Caco-2 (cell line): ENCODE measurements around the gene CXADR. TPM values are rescaled to one million over a fixed set of nuclear protein-coding genes. Genes with fewer than 3 reads are reported as not detected.

Source experiments
- BruUV-seq: library from RNA; stranded (reverse); fragments of 400-500 nt; replicated peaks from 2 replicates; lab custom pipeline; 2021; lab: Mats Ljungman, UMichigan
- CTCF ChIA-PET: fragments of 300-600 bp; sonication (Branson Sonifier 250); formaldehyde crosslinking; loops from one replicate; lab custom pipeline; 2022; ENCODE audit warnings: antibody characterized with exemption; lab: Charles Lee
- POLR2A ChIA-PET: fragments of 300-600 bp; sonication (Branson Sonifier 250); formaldehyde crosslinking; loops from one replicate; lab custom pipeline; 2022; ENCODE audit warnings: antibody characterized with exemption; lab: Charles Lee
- DNase-seq, 2 experiments: peaks; one replicate each; pipeline versions ENCODE4 v3.0.0 to v3.0.0-alpha.2; 2020 to 2022
- H3K27me3 ChIP-seq: replicated peaks from 2 replicates; pipeline ENCODE4 v1.6.0; 2011; ENCODE audit warnings: low read length; ENCODE audit not compliant: control insufficient read depth, insufficient read depth
- H3K36me3 ChIP-seq: 2 replicates; pipeline ENCODE4 v1.5.1; 2011; ENCODE audit warnings: low read length; ENCODE audit not compliant: control insufficient read depth, insufficient read depth
- H3K4me1 ChIP-seq: fragments of 250-450 bp; sonication (Bioruptor Pico); 2 replicates; pipeline ENCODE4 v1.5.1; 2020; ENCODE audit warnings: mild to moderate bottlenecking
- H3K4me3 ChIP-seq: 2 replicates; pipeline ENCODE4 v1.5.1; 2011; ENCODE audit warnings: low read depth, mild to moderate bottlenecking, control low read depth, low read length
- H3K9me3 ChIP-seq: fragments of 250-450 bp; sonication (Bioruptor Pico); 2 replicates; pipeline ENCODE4 v1.5.1; 2020; ENCODE audit warnings: mild to moderate bottlenecking, moderate library complexity
- H3K27ac Mint-ChIP-seq: one replicate; pipeline ENCODE4 v1.8.0; 2022; ENCODE audit warnings: mixed read lengths; ENCODE audit not compliant: unreplicated experiment
- H3K27me3 Mint-ChIP-seq: one replicate; pipeline ENCODE4 v1.8.0; 2022; ENCODE audit warnings: mixed read lengths; ENCODE audit not compliant: insufficient read depth, unreplicated experiment
- H3K36me3 Mint-ChIP-seq: one replicate; pipeline ENCODE4 v1.8.0; 2022; ENCODE audit warnings: mild to moderate bottlenecking, mixed read lengths; ENCODE audit not compliant: insufficient read depth, unreplicated experiment
- H3K4me1 Mint-ChIP-seq: one replicate; pipeline ENCODE4 v1.8.0; 2022; ENCODE audit warnings: low read depth, mixed read lengths; ENCODE audit not compliant: unreplicated experiment
- H3K4me3 Mint-ChIP-seq: one replicate; pipeline ENCODE4 v1.8.0; 2022; ENCODE audit warnings: mild to moderate bottlenecking, moderate library complexity, mixed read lengths; ENCODE audit not compliant: unreplicated experiment
- H3K9me3 Mint-ChIP-seq: one replicate; pipeline ENCODE4 v1.8.0; 2022; ENCODE audit warnings: mixed read lengths; ENCODE audit not compliant: unreplicated experiment
- intact Hi-C: fragments of 100-400 bp; cut with micrococcal nuclease; formaldehyde crosslinking; loops from one replicate; pipeline ENCODE4 v1.10.0; 2022; ENCODE audit not compliant: unreplicated experiment
- total RNA-seq: library from RNA; stranded (reverse); gene quantifications from 2 replicates; pipeline ENCODE4 v1.2.3, GENCODE V29; 2022
- TF ChIP-seq, protein P1 (sequence below), 2 experiments: fragments of 200-600 bp in 1 of 2; IDR thresholded peaks; 1 replicate in 1 of 2; 2 replicates in 1 of 2; pipeline versions ENCODE4 v1.5.1 to v1.8.0; 2011 to 2022; ENCODE audit warnings: antibody characterized with exemption in 1 of 2, control low read depth in 1 of 2, inconsistent platforms in 1 of 2, low read depth in 1 of 2, low read length in 1 of 2, mild to moderate bottlenecking in 1 of 2, moderate library complexity in 1 of 2; ENCODE audit not compliant: insufficient read depth in 1 of 2, severe bottlenecking in 1 of 2, unreplicated experiment in 1 of 2

CXADR gene
- total RNA-seq, 1 experiment from 2014 or later = 102 TPM

DNA sequence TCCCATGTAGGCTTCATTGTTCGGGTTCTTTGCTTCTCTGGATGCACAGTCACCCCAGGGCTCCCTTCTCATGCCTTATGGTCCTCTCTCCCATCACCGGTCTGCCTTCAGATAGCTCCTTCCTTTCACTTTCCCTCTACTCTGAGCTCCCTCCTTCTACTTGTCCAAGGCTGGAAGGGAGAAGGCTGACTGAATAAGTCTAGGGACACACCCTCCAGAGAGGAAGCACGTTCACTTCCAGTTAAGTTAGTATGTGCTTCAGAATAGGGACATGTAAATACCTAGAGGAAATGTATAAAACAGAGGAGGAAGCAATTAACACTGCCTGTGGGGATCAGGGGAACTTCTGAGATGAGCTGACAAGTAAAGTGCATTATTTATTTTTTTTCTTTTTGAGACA, 23.5 kb downstream of the CXADR start:
- Mint-ChIP-seq H3K9me3 (peaks cover 4% of the 10 kb centered on the region), H3K27ac (peak overlapping the region; percentile 66), H3K27me3 (no peaks in the 10 kb centered on the region), H3K36me3 (peaks cover 62% of the 10 kb centered on the region), H3K4me3 (peak overlapping the region; percentile 20), H3K4me1 (peaks cover 73% of the 10 kb centered on the region)
- H3K36me3 ChIP-seq = no peaks in the 10 kb centered on the region
- no peak for DNase-seq
- no peaks in the 10 kb centered on the region for H3K9me3 ChIP-seq
- TF ChIP-seq, protein P1, sequence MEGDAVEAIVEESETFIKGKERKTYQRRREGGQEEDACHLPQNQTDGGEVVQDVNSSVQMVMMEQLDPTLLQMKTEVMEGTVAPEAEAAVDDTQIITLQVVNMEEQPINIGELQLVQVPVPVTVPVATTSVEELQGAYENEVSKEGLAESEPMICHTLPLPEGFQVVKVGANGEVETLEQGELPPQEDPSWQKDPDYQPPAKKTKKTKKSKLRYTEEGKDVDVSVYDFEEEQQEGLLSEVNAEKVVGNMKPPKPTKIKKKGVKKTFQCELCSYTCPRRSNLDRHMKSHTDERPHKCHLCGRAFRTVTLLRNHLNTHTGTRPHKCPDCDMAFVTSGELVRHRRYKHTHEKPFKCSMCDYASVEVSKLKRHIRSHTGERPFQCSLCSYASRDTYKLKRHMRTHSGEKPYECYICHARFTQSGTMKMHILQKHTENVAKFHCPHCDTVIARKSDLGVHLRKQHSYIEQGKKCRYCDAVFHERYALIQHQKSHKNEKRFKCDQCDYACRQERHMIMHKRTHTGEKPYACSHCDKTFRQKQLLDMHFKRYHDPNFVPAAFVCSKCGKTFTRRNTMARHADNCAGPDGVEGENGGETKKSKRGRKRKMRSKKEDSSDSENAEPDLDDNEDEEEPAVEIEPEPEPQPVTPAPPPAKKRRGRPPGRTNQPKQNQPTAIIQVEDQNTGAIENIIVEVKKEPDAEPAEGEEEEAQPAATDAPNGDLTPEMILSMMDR (IDR thresholded peaks at IDR 0.05; ENCODE audit: insufficient read depth in 1 of 2, low read depth in 1 of 2, low read length in 1 of 2, severe bottlenecking in 1 of 2, unreplicated experiment in 1 of 2) = no peak
- intact Hi-C loops = no loop called here
- ChIA-PET POLR2A (no interaction called here), CTCF (interaction anchor here (0.9 to 1.0 kb wide), 2 partner anchors 18 to 149 kb away, joined by 3 read pairs; no protein-coding TSS in a partner anchor)
- H3K4me3 ChIP-seq = no peak overlapping the region
- no peaks in the 10 kb centered on the region for H3K27me3 ChIP-seq
- BruUV-seq = no TSS peak
- H3K4me1 ChIP-seq = peaks cover 40% of the 10 kb centered on the region

DNA sequence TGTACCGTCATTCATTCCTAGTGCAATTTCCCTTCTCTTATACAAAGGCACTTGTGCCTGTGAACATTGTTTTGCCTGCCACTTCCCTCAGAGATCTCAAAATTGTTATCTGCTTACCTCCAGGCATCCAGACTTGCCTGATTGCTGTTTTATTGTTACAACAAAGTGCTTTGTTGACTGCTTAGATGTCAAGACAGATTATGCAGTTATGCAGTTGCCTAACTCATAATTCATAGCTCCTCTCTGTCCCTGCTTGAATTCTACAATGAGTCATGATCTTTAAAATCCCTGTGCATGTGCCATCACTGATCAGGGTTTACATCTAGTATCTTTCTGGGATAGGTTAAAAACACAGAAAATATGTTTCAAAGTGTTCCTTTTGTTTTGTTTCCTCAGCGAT, 24.5 kb downstream of the CXADR start:
- no peaks in the 10 kb centered on the region for H3K27me3 Mint-ChIP-seq
- peaks cover 60% of the 10 kb centered on the region for H3K36me3 Mint-ChIP-seq
- peaks cover 9% of the 10 kb centered on the region for H3K9me3 Mint-ChIP-seq
- Histone ChIP-seq H3K4me1 (peaks cover 48% of the 10 kb centered on the region), H3K9me3 (no peaks in the 10 kb centered on the region), H3K27me3 (no peaks in the 10 kb centered on the region), H3K36me3 (no peaks in the 10 kb centered on the region), H3K4me3 (no peak overlapping the region)
- CTCF ChIA-PET = interaction anchor here (0.7 to 0.9 kb wide), 2 partner anchors 17 kb away, joined by 3 read pairs; no protein-coding TSS in a partner anchor
- POLR2A ChIA-PET = interaction anchor here (0.5 kb wide), 1 partner anchor 85 kb away, joined by 3 read pairs; no protein-coding TSS in a partner anchor
- TF ChIP-seq, protein P1 (IDR thresholded peaks at IDR 0.05; ENCODE audit: insufficient read depth in 1 of 2, low read depth in 1 of 2, low read length in 1 of 2, severe bottlenecking in 1 of 2, unreplicated experiment in 1 of 2) = no peak
- BruUV-seq = no TSS peak
- H3K27ac Mint-ChIP-seq = peak overlapping the region; percentile 66
- DNase-seq = peak in 1 of 2 experiments; percentile 45
- intact Hi-C loops = loop anchor here (1.0 kb wide), 1 partner anchor 10 kb away; no protein-coding TSS in a partner anchor
- H3K4me1 Mint-ChIP-seq = peaks cover 75% of the 10 kb centered on the region
- H3K4me3 Mint-ChIP-seq = peak overlapping the region; percentile 38

DNA sequence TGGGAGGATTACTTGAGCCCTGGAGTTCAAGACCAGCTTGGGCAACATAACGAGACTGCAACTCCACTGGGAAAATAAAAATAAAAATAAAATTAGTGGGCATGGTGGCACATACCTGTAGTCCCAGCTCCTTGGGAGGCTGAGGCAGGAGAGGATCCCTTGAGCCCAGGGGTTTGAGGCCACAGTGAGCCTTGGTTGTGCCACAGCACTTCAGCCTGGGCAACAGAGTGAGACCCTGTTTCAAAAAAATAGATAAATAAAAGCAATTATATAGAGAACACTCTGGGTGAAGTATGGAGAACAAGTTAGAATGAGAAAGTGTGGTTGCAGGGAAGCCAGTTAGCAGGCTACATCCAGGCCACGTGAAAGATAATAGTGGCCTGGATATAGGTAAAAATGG, 25.7 kb downstream of the CXADR start:
- Mint-ChIP-seq H3K4me1 (peaks cover 69% of the 10 kb centered on the region), H3K36me3 (peaks cover 60% of the 10 kb centered on the region), H3K27ac (peak overlapping the region; percentile 66), H3K9me3 (peaks cover 9% of the 10 kb centered on the region), H3K27me3 (no peaks in the 10 kb centered on the region), H3K4me3 (no peak overlapping the region)
- POLR2A ChIA-PET = no interaction called here
- TF ChIP-seq, protein P1 (IDR thresholded peaks at IDR 0.05; ENCODE audit: insufficient read depth in 1 of 2, low read depth in 1 of 2, low read length in 1 of 2, severe bottlenecking in 1 of 2, unreplicated experiment in 1 of 2) = no peak
- DNase-seq = no peak
- no peaks in the 10 kb centered on the region for H3K9me3 ChIP-seq
- no peaks in the 10 kb centered on the region for H3K27me3 ChIP-seq
- CTCF ChIA-PET = interaction anchor here (0.8 kb wide), 1 partner anchor 16 kb away, joined by 3 read pairs; no protein-coding TSS in a partner anchor
- H3K4me1 ChIP-seq = peaks cover 59% of the 10 kb centered on the region
- H3K36me3 ChIP-seq = no peaks in the 10 kb centered on the region
- intact Hi-C loops = no loop called here
- no TSS peak for BruUV-seq
- no peak overlapping the region for H3K4me3 ChIP-seq
